Activated CD8-positive, alpha-beta memory T cell treated with anti-CD3 and anti-CD28 coated beads, Interleukin-2, amount 50 U/mL, for 24 hours (primary cell): ENCODE results near the gene SLC25A30.
A peak's percentile ranks its signal among the peaks of the same experiment; 100 is the strongest.
"Not testable (repeated sequence)": the region's sequence is repeated elsewhere in the genome, so short reads cannot be mapped to it uniquely, and the experiment has no call there.

Source experiments
- DNase-seq: peaks from one replicate; pipeline ENCODE4 v3.0.0-alpha.2; 2020; ENCODE audit errors: extremely low read depth

SLC25A30 gene

GRCh38 chr13:45367358-45367757 is 50.8 kb downstream of the SLC25A30 start:
- DNase-seq, result peak; percentile 77

- DNase-seq, result no peak
Observed at GRCh38 chr13:45365558-45365885, 52.7 kb downstream of the SLC25A30 start.

GRCh38 chr13:45364876-45365557 is 53.2 kb downstream of the SLC25A30 start:
- DNase-seq, result no peak

GRCh38 chr13:45362939-45363338 is 55.2 kb downstream of the SLC25A30 start:
- no peak for DNase-seq

GRCh38 chr13:45361596-45362206 is 56.5 kb downstream of the SLC25A30 start:
- no peak for DNase-seq

GRCh38 chr13:45356966-45357672 is 61.1 kb downstream of the SLC25A30 start:
- no peak for DNase-seq

- DNase-seq, result no peak
Observed at GRCh38 chr13:45353895-45354294, 64.3 kb downstream of the SLC25A30 start.

GRCh38 chr13:45352031-45352430 is 66.1 kb downstream of the SLC25A30 start:
- DNase-seq, result no peak

GRCh38 chr13:45350152-45350551 is 68.0 kb downstream of the SLC25A30 start:
- no peak for DNase-seq

- no peak for DNase-seq
Observed at GRCh38 chr13:45349438-45349837, 68.7 kb downstream of the SLC25A30 start.

- not testable (repeated sequence) for DNase-seq
Observed at GRCh38 chr13:45344064-45344463, 74.1 kb downstream of the SLC25A30 start.
